ENCODE measurements around the gene MMP7.
A peak's percentile ranks its signal among the peaks of the same experiment; 100 is the strongest.

The MMP7 gene

GRCh38 chr11:102564110-102564509 is 33.6 kb upstream of the MMP7 start:
- Histone ChIP-seq H3K36me3 (ENCODE audit: control insufficient read depth, low read length) (peaks cover 1% of the 10 kb centered on the region; the same call in 1 of the 2 replicates), H3K79me2 (ENCODE audit: control insufficient read depth, low read length) (no peaks in the 10 kb centered on the region), H3K4me1 (ENCODE audit: control insufficient read depth, low read length) (peaks cover 48% of the 10 kb centered on the region), H3K4me3 (ENCODE audit: low read length) (no peak overlapping the region), H3K4me2 (ENCODE audit: low read length) (no peak overlapping the region), H3K9me3 (ENCODE audit: control insufficient read depth, insufficient read depth, low read length) (peaks cover 25% of the 10 kb centered on the region), H3K27ac (ENCODE audit: low read depth, low read length) (no peak overlapping the region), H3K27me3 (ENCODE audit: control insufficient read depth, low read length) (no peaks in the 10 kb centered on the region), H3F3A (ENCODE audit: control insufficient read depth, insufficient read depth) (peaks cover 16% of the 10 kb centered on the region), H3K9me2 (replicated peaks; ENCODE audit: control insufficient read depth, low read length) (no peaks in the 10 kb centered on the region), H4K20me1 (ENCODE audit: control insufficient read depth, insufficient read depth, low read depth, low read length) (no peaks in the 10 kb centered on the region)
- no peak for TF ChIP-seq EZH2phosphoT487 (IDR thresholded peaks at IDR 0.05; ENCODE audit: borderline replicate concordance, low read length)
- TF ChIP-seq, protein P1, sequence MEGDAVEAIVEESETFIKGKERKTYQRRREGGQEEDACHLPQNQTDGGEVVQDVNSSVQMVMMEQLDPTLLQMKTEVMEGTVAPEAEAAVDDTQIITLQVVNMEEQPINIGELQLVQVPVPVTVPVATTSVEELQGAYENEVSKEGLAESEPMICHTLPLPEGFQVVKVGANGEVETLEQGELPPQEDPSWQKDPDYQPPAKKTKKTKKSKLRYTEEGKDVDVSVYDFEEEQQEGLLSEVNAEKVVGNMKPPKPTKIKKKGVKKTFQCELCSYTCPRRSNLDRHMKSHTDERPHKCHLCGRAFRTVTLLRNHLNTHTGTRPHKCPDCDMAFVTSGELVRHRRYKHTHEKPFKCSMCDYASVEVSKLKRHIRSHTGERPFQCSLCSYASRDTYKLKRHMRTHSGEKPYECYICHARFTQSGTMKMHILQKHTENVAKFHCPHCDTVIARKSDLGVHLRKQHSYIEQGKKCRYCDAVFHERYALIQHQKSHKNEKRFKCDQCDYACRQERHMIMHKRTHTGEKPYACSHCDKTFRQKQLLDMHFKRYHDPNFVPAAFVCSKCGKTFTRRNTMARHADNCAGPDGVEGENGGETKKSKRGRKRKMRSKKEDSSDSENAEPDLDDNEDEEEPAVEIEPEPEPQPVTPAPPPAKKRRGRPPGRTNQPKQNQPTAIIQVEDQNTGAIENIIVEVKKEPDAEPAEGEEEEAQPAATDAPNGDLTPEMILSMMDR (IDR thresholded peaks at IDR 0.05; ENCODE audit: low read depth, low read length, poor library complexity, severe bottlenecking) = no peak

DNA sequence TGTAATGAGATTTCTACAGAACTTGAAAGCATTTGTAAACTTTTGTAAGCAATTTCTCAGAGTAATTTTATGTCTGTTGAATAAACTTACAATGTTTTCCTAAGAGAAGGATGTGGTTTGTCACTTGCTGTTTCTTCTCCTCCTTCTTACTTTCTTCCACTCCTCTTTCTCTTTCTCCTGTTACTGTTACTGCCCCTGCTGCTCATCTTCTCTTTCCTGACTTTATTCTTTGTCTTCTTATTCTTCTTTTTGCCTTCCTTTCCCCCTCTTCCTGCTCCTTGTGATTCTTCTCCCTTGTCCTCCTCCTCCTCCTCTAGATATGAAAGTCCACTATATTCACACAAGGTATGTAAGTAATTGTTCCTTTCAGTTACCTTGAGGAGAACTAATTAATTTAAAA is 31.1 kb upstream of the MMP7 start:
- Histone ChIP-seq H3F3A (ENCODE audit: control insufficient read depth, insufficient read depth) (peaks cover 16% of the 10 kb centered on the region), H3K4me3 (ENCODE audit: low read length) (peak overlapping the region; percentile 46), H3K4me2 (ENCODE audit: low read length) (peak overlapping the region; percentile 97), H3K9me3 (ENCODE audit: control insufficient read depth, insufficient read depth, low read length) (peaks cover 17% of the 10 kb centered on the region), H3K27me3 (ENCODE audit: control insufficient read depth, low read length) (no peaks in the 10 kb centered on the region), H3K4me1 (ENCODE audit: control insufficient read depth, low read length) (peaks cover 64% of the 10 kb centered on the region), H3K9me2 (replicated peaks; ENCODE audit: control insufficient read depth, low read length) (no peaks in the 10 kb centered on the region), H3K79me2 (ENCODE audit: control insufficient read depth, low read length) (no peaks in the 10 kb centered on the region), H3K27ac (ENCODE audit: low read depth, low read length) (peak overlapping the region; percentile 98), H4K20me1 (ENCODE audit: control insufficient read depth, insufficient read depth, low read depth, low read length) (no peaks in the 10 kb centered on the region), H3K36me3 (ENCODE audit: control insufficient read depth, low read length) (peaks cover 14% of the 10 kb centered on the region)
- no peak for TF ChIP-seq EZH2phosphoT487 (IDR thresholded peaks at IDR 0.05; ENCODE audit: borderline replicate concordance, low read length)
- TF ChIP-seq, protein P1 (IDR thresholded peaks at IDR 0.05; ENCODE audit: low read depth, low read length, poor library complexity, severe bottlenecking) = no peak

GRCh38 chr11:102560555-102561011 is 30.0 kb upstream of the MMP7 start:
- Histone ChIP-seq H3K9me2 (replicated peaks; ENCODE audit: control insufficient read depth, low read length) (no peaks in the 10 kb centered on the region), H3K9me3 (ENCODE audit: control insufficient read depth, insufficient read depth, low read length) (peaks cover 10% of the 10 kb centered on the region), H3K4me2 (ENCODE audit: low read length) (peak overlapping the region; percentile 97), H3K27me3 (ENCODE audit: control insufficient read depth, low read length) (no peaks in the 10 kb centered on the region), H3K4me3 (ENCODE audit: low read length) (peak overlapping the region; percentile 71), H4K20me1 (ENCODE audit: control insufficient read depth, insufficient read depth, low read depth, low read length) (no peaks in the 10 kb centered on the region), H3F3A (ENCODE audit: control insufficient read depth, insufficient read depth) (peaks cover 16% of the 10 kb centered on the region), H3K36me3 (ENCODE audit: control insufficient read depth, low read length) (peaks cover 14% of the 10 kb centered on the region), H3K79me2 (ENCODE audit: control insufficient read depth, low read length) (no peaks in the 10 kb centered on the region), H3K27ac (ENCODE audit: low read depth, low read length) (peak overlapping the region; percentile 98), H3K4me1 (ENCODE audit: control insufficient read depth, low read length) (peaks cover 65% of the 10 kb centered on the region)
- no peak for TF ChIP-seq EZH2phosphoT487 (IDR thresholded peaks at IDR 0.05; ENCODE audit: borderline replicate concordance, low read length)
- TF ChIP-seq, protein P1 (IDR thresholded peaks at IDR 0.05; ENCODE audit: low read depth, low read length, poor library complexity, severe bottlenecking) = no peak

All from DOHH2 (cell line).